Measurements from ENCODE around the gene OTOS. TPM values are rescaled to one million over a fixed set of nuclear protein-coding genes. Genes with fewer than 3 reads are reported as not detected.

Gene OTOS
- total and polyA plus RNA-seq, 2 of the 4 experiments (the other 2 are of a cell fraction): 0.34 TPM; not detected in 1

GRCh38 chr2:240169486-240170353 lies 29.3 kb upstream of the OTOS start:
- H2BK120ac ChIP-seq (ENCODE audit: low read depth, low read length): no peak overlapping the region
- no peak overlapping the region for H4K91ac ChIP-seq (ENCODE audit: insufficient read depth, low read depth, low read length)
- H3K27me3 ChIP-seq (ENCODE audit: control insufficient read depth, insufficient read depth, low read length): peaks cover 52% of the 10 kb centered on the region
- TF ChIP-seq RAD21 (IDR thresholded peaks at IDR 0.05; ENCODE audit: low read length): no peak
- peak; percentile 52; the same call in 1 of the 2 replicates for TF ChIP-seq BHLHE40 (IDR thresholded peaks at IDR 0.05; ENCODE audit: low read depth, low read length)
- H3K4me1 ChIP-seq (ENCODE audit: control insufficient read depth, insufficient read depth, low read length): peaks cover 3% of the 10 kb centered on the region; the same call in 1 of the 2 replicates
- dilution Hi-C loops (cut with HindIII; ENCODE audit: low sequenced_read_pairs, unreplicated experiment) (no loop called here), intact Hi-C loops (cut with micrococcal nuclease) (no loop called here), in situ Hi-C loops (cut with MboI; ENCODE audit: low sequenced_read_pairs) (no loop called here)
- H3K27ac ChIP-seq (ENCODE audit: insufficient read depth, low read length): no peak overlapping the region
- ChIA-PET CTCF (interaction anchor here (1.0 to 1.1 kb wide), 3 partner anchors 10 to 74 kb away, joined by 3 read pairs; no protein-coding TSS in a partner anchor), POLR2A (ENCODE audit: unreplicated experiment) (no interaction called here)
- H3K9me3 ChIP-seq (ENCODE audit: control insufficient read depth, insufficient read depth, low read length): peaks cover 4% of the 10 kb centered on the region; the same call in 1 of the 2 replicates
- H3K79me1 ChIP-seq (ENCODE audit: low read depth in 1 of 2, low read length in 2 of 2): no peaks in the 10 kb centered on the region
- peak overlapping the region; percentile 57 for H2AK9ac ChIP-seq (replicated peaks; ENCODE audit: low read depth, low read length, poor library complexity)
- BruUV-seq (replicated peaks): no TSS peak
- H2AK5ac ChIP-seq (ENCODE audit: low read depth, low read length): no peak overlapping the region
- no peak overlapping the region for H3K18ac ChIP-seq (ENCODE audit: low read depth, low read length)
- no peak overlapping the region for H4K5ac ChIP-seq (ENCODE audit: low read depth, low read length)
- H4K8ac ChIP-seq (ENCODE audit: low read depth in 2 of 2, low read length in 2 of 2): no peak overlapping the region
- H3K14ac ChIP-seq (replicated peaks; ENCODE audit: low read depth, low read length): no peak overlapping the region
- H3K36me3 ChIP-seq (ENCODE audit: control insufficient read depth, insufficient read depth, low read length): no peaks in the 10 kb centered on the region
- no peak overlapping the region for H3K9ac ChIP-seq (ENCODE audit: low read depth, low read length)
- no peak for DNase-seq
- H2BK20ac ChIP-seq (ENCODE audit: low read depth, low read length): no peak overlapping the region
- H2AFZ ChIP-seq (replicated peaks; ENCODE audit: low read length, poor library complexity): peak overlapping the region; percentile 54
- peak overlapping the region; percentile 36; the same call in 1 of the 2 replicates for H3K4me2 ChIP-seq (ENCODE audit: low read depth, low read length)
- H4K20me1 ChIP-seq (ENCODE audit: insufficient read depth, low read length): no peaks in the 10 kb centered on the region
- H3K23ac ChIP-seq (ENCODE audit: low read depth, low read length): no peak overlapping the region
- H3K4me3 ChIP-seq (ENCODE audit: insufficient read depth, low read depth, low read length): no peak overlapping the region
- no peaks in the 10 kb centered on the region for H3K9me1 ChIP-seq (ENCODE audit: insufficient read depth, low read length)
- no peak for ATAC-seq (ENCODE audit: low read depth)
- WGBS, 2 experiments (ENCODE audit: extremely low coverage in 2 of 2, insufficient read length in 1 of 2): 76% methylated on average over 4 of the region's 15 CpGs; no CpG with 5 or more reads in 1 of the 2 experiments
- H2BK15ac ChIP-seq (ENCODE audit: low read depth, low read length): no peak overlapping the region
- H3K4ac ChIP-seq (ENCODE audit: low read depth, low read length): no peak overlapping the region
- no peak overlapping the region for H3K56ac ChIP-seq (ENCODE audit: extremely low read depth, insufficient read depth, low read length)
- H2BK5ac ChIP-seq (ENCODE audit: low read depth, low read length, poor library complexity, severe bottlenecking): no peak overlapping the region

Data from IMR-90 (cell line).